ENCODE results near the gene ANKRD53.

ANKRD53 gene

DNA sequence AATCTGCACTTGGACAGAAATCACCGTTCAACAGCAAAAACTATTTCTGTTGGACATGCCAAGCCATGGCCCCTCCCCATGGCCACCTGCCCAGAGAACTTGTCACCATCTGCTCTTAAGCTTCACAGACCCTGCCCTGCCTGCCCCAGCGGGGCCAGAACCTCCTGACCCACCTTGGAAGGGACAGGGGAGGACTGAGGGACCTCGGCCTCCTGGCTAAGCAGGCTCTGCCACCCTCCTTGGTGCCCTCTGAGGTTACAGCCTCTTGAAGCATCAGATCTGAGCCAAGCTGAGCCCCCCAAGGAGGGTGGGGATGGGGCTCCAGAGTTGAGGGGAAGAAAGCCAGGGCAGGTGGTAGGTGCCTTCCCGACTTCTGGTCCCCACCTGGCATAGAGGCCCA, 9.7 kb downstream of the ANKRD53 start:
- TF ChIP-seq ZNF8 (CRISPR knock-in tag; IDR thresholded peaks at IDR 0.05), result no peak
- TF ChIP-seq, protein P1, sequence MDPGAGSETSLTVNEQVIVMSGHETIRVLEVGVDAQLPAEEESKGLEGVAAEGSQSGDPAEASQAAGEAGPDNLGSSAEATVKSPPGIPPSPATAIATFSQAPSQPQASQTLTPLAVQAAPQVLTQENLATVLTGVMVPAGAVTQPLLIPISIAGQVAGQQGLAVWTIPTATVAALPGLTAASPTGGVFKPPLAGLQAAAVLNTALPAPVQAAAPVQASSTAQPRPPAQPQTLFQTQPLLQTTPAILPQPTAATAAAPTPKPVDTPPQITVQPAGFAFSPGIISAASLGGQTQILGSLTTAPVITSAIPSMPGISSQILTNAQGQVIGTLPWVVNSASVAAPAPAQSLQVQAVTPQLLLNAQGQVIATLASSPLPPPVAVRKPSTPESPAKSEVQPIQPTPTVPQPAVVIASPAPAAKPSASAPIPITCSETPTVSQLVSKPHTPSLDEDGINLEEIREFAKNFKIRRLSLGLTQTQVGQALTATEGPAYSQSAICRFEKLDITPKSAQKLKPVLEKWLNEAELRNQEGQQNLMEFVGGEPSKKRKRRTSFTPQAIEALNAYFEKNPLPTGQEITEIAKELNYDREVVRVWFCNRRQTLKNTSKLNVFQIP (CRISPR knock-in tag; IDR thresholded peaks at IDR 0.05; ENCODE audit: borderline replicate concordance, low read depth), result no peak
- no peak for TF ChIP-seq RARB (CRISPR knock-in tag; IDR thresholded peaks at IDR 0.05)
- TF ChIP-seq, protein P2, sequence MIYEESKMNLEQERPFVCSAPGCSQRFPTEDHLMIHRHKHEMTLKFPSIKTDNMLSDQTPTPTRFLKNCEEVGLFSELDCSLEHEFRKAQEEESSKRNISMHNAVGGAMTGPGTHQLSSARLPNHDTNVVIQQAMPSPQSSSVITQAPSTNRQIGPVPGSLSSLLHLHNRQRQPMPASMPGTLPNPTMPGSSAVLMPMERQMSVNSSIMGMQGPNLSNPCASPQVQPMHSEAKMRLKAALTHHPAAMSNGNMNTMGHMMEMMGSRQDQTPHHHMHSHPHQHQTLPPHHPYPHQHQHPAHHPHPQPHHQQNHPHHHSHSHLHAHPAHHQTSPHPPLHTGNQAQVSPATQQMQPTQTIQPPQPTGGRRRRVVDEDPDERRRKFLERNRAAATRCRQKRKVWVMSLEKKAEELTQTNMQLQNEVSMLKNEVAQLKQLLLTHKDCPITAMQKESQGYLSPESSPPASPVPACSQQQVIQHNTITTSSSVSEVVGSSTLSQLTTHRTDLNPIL (CRISPR knock-in tag; IDR thresholded peaks at IDR 0.05; ENCODE audit: low read depth), result no peak
- no peak for TF ChIP-seq TCF4 (CRISPR knock-in tag; IDR thresholded peaks at IDR 0.05; ENCODE audit: borderline replicate concordance)
- TF ChIP-seq TOX (CRISPR knock-in tag; IDR thresholded peaks at IDR 0.05; ENCODE audit: borderline replicate concordance), result no peak
- no peak for TF ChIP-seq ZFP30 (CRISPR knock-in tag; IDR thresholded peaks at IDR 0.05)
- TF ChIP-seq GLIS3 (CRISPR knock-in tag; IDR thresholded peaks at IDR 0.05), result no peak
- TF ChIP-seq, protein P3, sequence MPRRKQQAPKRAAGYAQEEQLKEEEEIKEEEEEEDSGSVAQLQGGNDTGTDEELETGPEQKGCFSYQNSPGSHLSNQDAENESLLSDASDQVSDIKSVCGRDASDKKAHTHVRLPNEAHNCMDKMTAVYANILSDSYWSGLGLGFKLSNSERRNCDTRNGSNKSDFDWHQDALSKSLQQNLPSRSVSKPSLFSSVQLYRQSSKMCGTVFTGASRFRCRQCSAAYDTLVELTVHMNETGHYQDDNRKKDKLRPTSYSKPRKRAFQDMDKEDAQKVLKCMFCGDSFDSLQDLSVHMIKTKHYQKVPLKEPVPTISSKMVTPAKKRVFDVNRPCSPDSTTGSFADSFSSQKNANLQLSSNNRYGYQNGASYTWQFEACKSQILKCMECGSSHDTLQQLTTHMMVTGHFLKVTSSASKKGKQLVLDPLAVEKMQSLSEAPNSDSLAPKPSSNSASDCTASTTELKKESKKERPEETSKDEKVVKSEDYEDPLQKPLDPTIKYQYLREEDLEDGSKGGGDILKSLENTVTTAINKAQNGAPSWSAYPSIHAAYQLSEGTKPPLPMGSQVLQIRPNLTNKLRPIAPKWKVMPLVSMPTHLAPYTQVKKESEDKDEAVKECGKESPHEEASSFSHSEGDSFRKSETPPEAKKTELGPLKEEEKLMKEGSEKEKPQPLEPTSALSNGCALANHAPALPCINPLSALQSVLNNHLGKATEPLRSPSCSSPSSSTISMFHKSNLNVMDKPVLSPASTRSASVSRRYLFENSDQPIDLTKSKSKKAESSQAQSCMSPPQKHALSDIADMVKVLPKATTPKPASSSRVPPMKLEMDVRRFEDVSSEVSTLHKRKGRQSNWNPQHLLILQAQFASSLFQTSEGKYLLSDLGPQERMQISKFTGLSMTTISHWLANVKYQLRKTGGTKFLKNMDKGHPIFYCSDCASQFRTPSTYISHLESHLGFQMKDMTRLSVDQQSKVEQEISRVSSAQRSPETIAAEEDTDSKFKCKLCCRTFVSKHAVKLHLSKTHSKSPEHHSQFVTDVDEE (CRISPR knock-in tag; IDR thresholded peaks at IDR 0.05), result no peak
- TF ChIP-seq CSDC2 (CRISPR knock-in tag; IDR thresholded peaks at IDR 0.05), result no peak
- no peak for TF ChIP-seq ZC3H10 (CRISPR knock-in tag; IDR thresholded peaks at IDR 0.05)
- TF ChIP-seq ZNF70 (CRISPR knock-in tag; IDR thresholded peaks at IDR 0.05), result no peak
- no peak for TF ChIP-seq ARNTL (CRISPR knock-in tag; IDR thresholded peaks at IDR 0.05; ENCODE audit: borderline replicate concordance, low read depth)
- TF ChIP-seq ZFP3 (CRISPR knock-in tag; IDR thresholded peaks at IDR 0.05), result no peak
- TF ChIP-seq OSR1 (CRISPR knock-in tag; IDR thresholded peaks at IDR 0.05), result no peak
- TF ChIP-seq ESRRG (CRISPR knock-in tag; IDR thresholded peaks at IDR 0.05), result no peak
- TF ChIP-seq ISL1 (CRISPR knock-in tag; IDR thresholded peaks at IDR 0.05), result no peak
- no peak for TF ChIP-seq BACH2 (CRISPR knock-in tag; IDR thresholded peaks at IDR 0.05; ENCODE audit: borderline replicate concordance)
- no peak for TF ChIP-seq PPARA (CRISPR knock-in tag; IDR thresholded peaks at IDR 0.05; ENCODE audit: borderline replicate concordance)
- no peak for ATAC-seq

DNA sequence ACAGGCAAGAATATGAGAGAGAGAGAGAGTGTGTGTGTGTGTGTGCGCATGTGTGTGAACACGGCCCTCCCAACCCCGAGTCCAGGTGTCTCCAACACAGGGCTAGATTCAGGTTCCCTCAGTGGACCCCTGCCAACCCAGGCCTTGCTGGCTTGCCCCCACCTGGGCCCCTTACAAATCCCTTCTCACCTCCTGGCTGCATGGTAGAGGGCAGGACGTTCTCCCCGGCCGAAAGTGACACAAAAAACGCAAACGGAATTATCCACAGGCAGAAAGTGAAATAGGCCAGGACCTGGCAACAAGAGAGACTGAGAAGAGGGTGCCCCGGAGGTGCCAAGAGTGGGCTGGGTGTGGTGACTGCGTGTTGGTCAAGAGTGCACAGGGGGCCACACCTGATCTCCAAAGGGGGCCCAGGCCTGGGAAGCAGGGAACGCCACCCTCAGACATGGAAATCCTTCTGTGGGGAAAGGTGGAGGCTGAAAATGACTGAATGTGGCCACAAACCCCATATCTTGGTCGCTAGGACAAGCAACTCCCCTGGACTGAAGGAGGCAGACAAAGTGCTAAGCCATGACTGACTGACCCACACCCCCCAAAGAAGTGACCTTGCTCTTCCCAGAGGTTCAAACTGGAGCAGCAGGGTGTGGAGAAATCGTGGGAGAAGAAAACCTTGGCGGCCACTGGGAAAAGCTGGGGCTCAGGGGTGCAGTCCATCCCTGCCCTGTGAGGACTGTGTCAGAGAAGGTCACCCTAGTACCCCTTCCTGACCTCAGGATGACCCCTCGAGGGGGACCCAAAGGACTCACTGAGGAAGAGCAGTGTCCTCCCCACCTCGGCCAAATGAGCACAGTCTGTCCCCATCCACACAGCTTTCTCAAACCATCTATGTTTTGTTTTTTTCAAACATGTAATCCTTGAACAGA, 10.6 kb downstream of the ANKRD53 start:
- ATAC-seq, result no peak
- no peak for TF ChIP-seq CSDC2 (CRISPR knock-in tag; IDR thresholded peaks at IDR 0.05)
- no peak for TF ChIP-seq RARB (CRISPR knock-in tag; IDR thresholded peaks at IDR 0.05)
- TF ChIP-seq, protein P1 (CRISPR knock-in tag; IDR thresholded peaks at IDR 0.05; ENCODE audit: borderline replicate concordance, low read depth), result no peak
- TF ChIP-seq PPARA (CRISPR knock-in tag; IDR thresholded peaks at IDR 0.05; ENCODE audit: borderline replicate concordance), result no peak

DNA sequence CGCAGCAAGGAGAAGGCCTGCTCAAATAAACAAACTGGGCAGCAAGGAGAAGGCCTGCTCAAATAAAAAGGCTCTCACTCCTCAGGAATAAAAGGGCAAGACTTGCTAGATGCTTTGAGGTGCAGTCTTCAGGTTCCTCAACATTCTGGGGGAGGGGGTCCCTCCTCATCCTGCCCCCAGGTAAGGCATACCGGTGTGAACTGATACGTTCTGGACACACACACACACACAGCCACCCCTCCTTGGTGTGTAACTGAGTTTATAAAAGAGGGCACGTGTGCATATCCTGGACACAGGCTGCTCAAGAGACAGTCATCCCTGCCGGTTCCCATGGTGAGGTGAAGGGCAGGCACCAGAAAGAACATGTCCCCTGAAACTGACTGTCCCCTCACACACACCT, 11.8 kb downstream of the ANKRD53 start:
- ATAC-seq, result no peak
- TF ChIP-seq, protein P2 (CRISPR knock-in tag; IDR thresholded peaks at IDR 0.05; ENCODE audit: low read depth), result no peak
- TF ChIP-seq ZNF565 (CRISPR knock-in tag; conservative IDR thresholded peaks at IDR 0.05; ENCODE audit: low read depth) (no peak), TOX (CRISPR knock-in tag; IDR thresholded peaks at IDR 0.05; ENCODE audit: borderline replicate concordance) (no peak), ESRRG (CRISPR knock-in tag; IDR thresholded peaks at IDR 0.05) (no peak)
- TF ChIP-seq, protein P4, sequence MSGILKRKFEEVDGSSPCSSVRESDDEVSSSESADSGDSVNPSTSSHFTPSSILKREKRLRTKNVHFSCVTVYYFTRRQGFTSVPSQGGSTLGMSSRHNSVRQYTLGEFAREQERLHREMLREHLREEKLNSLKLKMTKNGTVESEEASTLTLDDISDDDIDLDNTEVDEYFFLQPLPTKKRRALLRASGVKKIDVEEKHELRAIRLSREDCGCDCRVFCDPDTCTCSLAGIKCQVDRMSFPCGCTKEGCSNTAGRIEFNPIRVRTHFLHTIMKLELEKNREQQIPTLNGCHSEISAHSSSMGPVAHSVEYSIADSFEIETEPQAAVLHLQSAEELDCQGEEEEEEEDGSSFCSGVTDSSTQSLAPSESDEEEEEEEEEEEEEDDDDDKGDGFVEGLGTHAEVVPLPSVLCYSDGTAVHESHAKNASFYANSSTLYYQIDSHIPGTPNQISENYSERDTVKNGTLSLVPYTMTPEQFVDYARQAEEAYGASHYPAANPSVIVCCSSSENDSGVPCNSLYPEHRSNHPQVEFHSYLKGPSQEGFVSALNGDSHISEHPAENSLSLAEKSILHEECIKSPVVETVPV (CRISPR knock-in tag; IDR thresholded peaks at IDR 0.05), result no peak
